Measurements from ENCODE around the gene APCS.

The APCS gene

DNA sequence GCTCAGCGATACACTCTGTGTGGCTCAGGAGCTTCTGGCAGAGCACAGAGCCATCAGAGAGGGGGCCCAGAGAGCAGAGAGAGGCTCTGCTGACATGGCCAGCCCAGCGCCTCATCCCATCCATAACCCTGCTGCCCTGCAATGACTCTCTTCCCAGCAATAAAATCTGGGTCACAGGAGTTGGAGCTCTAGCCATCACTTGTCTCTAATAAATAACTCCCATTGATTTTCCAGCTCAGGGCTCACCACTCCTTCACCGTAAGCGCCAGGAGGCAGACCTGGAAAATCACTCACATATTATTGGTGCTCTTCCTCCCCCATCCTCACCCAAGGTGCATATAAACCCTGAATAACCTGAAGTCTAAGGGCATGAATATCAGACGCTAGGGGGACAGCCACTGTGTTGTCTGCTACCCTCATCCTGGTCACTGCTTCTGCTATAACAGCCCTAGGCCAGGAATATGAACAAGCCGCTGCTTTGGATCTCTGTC, at the start of gene APCS:
TSS of gene APCS (plus strand) at position 366 of the 491 bp plus-strand sequence. CDS start at position 462, 96 bp downstream.
- DNase-seq (ENCODE audit: low spot score) = no peak

- no peak for DNase-seq (ENCODE audit: low spot score)
Measured at GRCh38 chr1:159548126-159548525, 39.5 kb upstream of the APCS start.

DNA sequence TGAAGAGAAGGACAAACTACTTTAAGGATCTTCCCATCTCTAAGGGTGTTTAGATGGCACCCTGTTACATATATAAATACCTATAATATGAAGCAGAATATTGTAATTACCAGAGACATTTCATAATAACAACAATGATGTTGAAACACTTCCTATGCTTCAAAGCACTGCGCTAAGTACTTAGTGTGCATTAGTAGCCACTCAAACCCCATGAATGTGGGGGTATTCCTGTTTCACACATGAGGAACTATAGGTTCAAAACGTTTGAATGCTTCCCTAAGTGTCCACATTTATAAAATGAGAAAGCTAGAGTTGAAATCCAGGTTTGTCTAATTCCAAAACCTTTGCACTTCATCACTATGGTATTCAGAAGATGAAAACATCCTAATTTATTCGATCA, 33.4 kb upstream of the APCS start:
- no peak for DNase-seq (ENCODE audit: low spot score)

GRCh38 chr1:159554696-159555095, 32.9 kb upstream of the APCS start:
- DNase-seq (ENCODE audit: low spot score) = no peak

- DNase-seq (ENCODE audit: low spot score) = no peak
Measured at GRCh38 chr1:159556931-159557369, 30.7 kb upstream of the APCS start.

- no peak for DNase-seq (ENCODE audit: low spot score)
Measured at GRCh38 chr1:159560599-159560998, 27.0 kb upstream of the APCS start.

- DNase-seq (ENCODE audit: low spot score) = no peak
Measured at GRCh38 chr1:159561497-159561896, 26.1 kb upstream of the APCS start.

DNA sequence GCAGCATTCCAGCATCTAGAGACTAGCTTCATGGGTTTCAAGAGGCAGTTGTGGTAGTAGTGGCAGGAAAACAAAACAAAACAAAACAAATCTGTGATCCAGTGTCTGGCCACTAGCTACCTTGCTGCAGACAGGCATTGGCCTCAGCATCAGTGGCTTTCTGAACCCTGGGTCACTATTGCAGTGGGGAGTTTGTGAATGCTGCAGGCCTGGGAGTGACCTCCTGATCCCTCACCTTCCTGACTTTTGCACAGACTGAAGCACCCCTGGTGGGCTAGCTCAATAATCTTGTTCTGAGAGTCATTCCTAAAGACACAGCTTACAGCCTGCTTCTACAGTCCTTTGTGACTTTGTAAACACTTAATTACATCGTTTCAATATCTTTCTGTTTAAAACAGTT, 24.9 kb upstream of the APCS start:
- no peak for DNase-seq (ENCODE audit: low spot score)

- no peak for DNase-seq (ENCODE audit: low spot score)
Measured at GRCh38 chr1:159577446-159577845, 10.2 kb upstream of the APCS start.

GRCh38 chr1:159580340-159580739, 7.3 kb upstream of the APCS start:
- DNase-seq (ENCODE audit: low spot score) = no peak

- DNase-seq (ENCODE audit: low spot score) = no peak
Measured at GRCh38 chr1:159581422-159581821, 6.2 kb upstream of the APCS start.

- no peak for DNase-seq (ENCODE audit: low spot score)
Measured at GRCh38 chr1:159584536-159584935, 3.1 kb upstream of the APCS start.

DNA sequence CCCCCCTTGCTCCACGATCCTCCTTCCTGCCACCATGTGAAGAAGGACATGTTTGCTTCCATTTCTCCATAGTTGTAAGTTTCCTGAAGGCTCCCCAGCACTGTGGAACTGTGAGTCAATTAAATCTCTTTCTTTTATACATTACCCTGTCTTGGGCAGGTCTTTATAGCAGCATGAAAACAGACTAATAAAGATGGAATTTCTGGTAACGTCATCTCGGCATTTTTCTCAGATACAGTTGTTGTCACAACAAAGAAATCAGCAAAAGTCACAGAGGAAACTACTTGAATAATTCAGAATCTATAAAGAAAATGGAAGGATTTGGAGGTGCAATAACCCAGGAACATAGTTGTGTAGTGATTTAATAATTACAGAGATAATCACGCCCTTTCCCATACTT, 4.4 kb downstream of the APCS start:
- DNase-seq (ENCODE audit: low spot score) = no peak

- DNase-seq (ENCODE audit: low spot score) = no peak
Measured at GRCh38 chr1:159594625-159595405, 7.2 kb downstream of the APCS start.

DNA sequence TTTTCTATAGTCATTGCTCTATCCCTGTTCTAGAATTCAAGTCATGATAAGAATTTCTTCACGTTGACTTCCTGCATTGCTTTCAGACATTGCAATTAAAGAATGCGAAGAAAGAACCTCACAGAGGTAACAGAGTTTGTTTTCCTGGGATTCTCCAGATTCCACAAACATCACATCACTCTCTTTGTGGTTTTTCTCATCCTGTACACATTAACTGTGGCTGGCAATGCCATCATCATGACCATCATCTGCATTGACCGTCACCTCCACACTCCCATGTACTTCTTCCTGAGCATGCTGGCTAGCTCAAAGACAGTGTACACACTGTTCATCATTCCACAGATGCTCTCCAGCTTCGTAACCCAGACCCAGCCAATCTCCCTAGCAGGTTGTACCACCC, 10.6 kb downstream of the APCS start:
- no peak for DNase-seq (ENCODE audit: low spot score)

GRCh38 chr1:159600894-159601293, 13.3 kb downstream of the APCS start:
- DNase-seq (ENCODE audit: low spot score) = no peak

DNA sequence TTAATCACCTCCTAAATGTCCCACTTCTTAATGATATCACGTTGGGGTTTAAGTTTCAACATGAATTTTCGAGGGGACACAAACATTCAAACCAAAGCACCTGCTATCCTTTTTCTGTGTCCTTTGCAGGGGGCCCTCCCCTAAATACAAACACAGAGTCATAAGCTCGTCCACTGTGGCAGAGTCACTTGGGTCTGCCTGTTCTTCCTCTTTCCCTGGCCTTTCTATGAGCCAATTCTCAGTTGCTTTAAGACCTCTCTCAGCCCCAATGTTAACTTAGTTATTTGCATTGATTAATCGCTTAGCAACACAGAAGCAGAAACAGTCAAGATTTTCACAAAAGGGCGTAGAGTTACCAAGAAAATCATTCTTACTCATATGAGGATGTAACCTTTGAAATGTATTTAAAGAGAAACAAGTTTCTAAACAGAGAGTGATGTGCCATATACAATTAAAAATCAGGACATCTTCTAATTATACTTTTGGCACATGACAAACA, 14.9 kb downstream of the APCS start:
- DNase-seq (ENCODE audit: low spot score) = no peak

DNA sequence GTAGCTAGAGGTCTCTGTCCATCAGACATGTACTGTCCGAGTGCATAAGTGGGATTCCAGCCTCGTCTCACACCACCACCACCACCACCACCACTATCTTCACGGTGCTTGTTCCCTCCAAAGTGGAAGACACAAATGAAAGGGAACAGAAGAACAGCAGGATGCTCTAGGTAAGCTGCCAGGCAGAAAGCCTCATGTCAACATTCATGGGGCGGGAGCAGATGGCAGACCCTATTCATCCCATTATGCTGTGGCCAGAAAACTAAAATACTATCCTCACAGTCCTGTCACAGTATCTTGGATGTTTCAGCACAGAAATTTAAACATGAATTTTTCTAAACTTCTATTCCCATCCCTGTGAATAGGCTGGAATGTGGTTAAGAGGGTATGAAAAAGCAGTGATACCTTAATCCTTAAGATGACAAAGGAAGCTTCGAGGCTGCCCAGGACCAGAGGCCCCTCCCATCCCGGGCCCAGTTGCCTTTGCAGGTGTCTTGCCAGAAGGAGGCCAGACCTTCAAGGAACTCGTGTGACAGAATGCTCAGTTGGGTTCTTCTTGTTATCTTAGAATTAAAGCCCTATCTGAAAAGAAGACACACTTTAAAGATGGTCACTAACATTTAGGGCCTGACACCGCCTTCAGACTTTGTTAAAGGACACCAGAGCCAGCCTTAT, 24.7 kb downstream of the APCS start:
- no peak for DNase-seq (ENCODE audit: low spot score)

DNA sequence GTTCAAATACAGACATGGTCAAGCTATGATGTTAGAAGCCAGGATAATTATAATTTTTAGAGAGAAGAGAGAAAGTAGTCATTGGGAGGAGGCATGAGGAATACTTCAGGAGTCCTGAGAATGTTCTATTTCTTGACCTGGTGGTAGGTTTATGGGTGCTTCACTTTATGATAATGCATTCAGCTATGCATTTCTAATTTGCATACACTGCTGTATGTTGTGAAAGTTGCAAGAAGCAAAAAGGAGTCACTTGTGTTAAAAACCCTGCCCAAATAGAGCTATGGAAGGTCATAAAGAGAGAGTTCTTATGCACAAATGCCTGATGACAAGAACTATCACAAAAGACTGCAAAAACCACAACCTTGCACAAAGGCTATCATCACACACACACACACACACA, 45.3 kb downstream of the APCS start:
- DNase-seq (ENCODE audit: low spot score) = no peak
